Stomach (tissue), 4 donors: ENCODE results near the gene PRKCH.

Experiments
- CTCF ChIP-seq, 7 experiments: fragments of 450-650 bp in 4 of 7; fragments of 200-600 bp in 3 of 7; sonication (generic) in 3 of 7; IDR thresholded peaks; one replicate each; pipeline ENCODE4 v1.5.1; 2016 to 2019; ENCODE audit warnings: antibody characterized with exemption in 7 of 7, control low read depth in 2 of 7, mild to moderate bottlenecking in 1 of 7
- EP300 ChIP-seq: sonication (generic); formaldehyde crosslinking; IDR thresholded peaks from one replicate; pipeline ENCODE4 v1.6.1; 2017; ENCODE audit warnings: antibody characterized with exemption
- POLR2A ChIP-seq, 4 donors: fragments of 450-650 bp; IDR thresholded peaks; one replicate each; pipeline ENCODE4 v1.6.1; 2016; ENCODE audit warnings: antibody characterized with exemption in 4 of 4, control low read depth in 2 of 4, mild to moderate bottlenecking in 1 of 4, moderate library complexity in 1 of 4
- POLR2AphosphoS5 ChIP-seq, 3 donors: sonication (generic); formaldehyde crosslinking; IDR thresholded peaks; one replicate each; pipeline ENCODE4 v1.6.1; 2016; ENCODE audit warnings: antibody characterized with exemption in 3 of 3

- no peak for TF ChIP-seq POLR2AphosphoS5 (IDR thresholded peaks at IDR 0.05)
- TF ChIP-seq CTCF (IDR thresholded peaks at IDR 0.05) = no peak
- no peak for TF ChIP-seq POLR2A (IDR thresholded peaks at IDR 0.05)
- no peak for TF ChIP-seq EP300
These were observed 197.0 kb downstream of the PRKCH start for GRCh38 chr14:61518403-61518802.
